ENCODE results near the gene ADCY6. TPM values are rescaled to one million over a fixed set of nuclear protein-coding genes. Genes with fewer than 3 reads are reported as not detected.

Gene ADCY6
- total RNA-seq, 1 experiment from 2014 or later, result 48.3 TPM

- intact Hi-C loops (cut with micrococcal nuclease; ENCODE audit: unreplicated experiment), result no loop called here
- POLR2A ChIA-PET (ENCODE audit: unreplicated experiment), result no interaction called here
- no peak for DNase-seq
- Histone ChIP-seq H3K9me3 (ENCODE audit: insufficient read depth, low read depth) (no peaks in the 10 kb centered on the region), H3F3A (ENCODE audit: insufficient read depth, low read depth) (peaks cover 9% of the 10 kb centered on the region; the same call in 1 of the 2 replicates), H2AFZ (no peak overlapping the region), H3K4me1 (replicated peaks; ENCODE audit: insufficient read depth) (peaks cover 19% of the 10 kb centered on the region), H3K9me2 (ENCODE audit: insufficient read depth) (no peaks in the 10 kb centered on the region), H3K4me3 (no peak overlapping the region), H3K27ac (no peak overlapping the region), H3K4me2 (0 out of 2 replicates have a peak overlapping the region, but pooled peaks have one; percentile 16), H3K79me2 (ENCODE audit: low read depth) (no peaks in the 10 kb centered on the region), H3K36me3 (ENCODE audit: low read depth) (no peaks in the 10 kb centered on the region), H4K20me1 (ENCODE audit: insufficient read depth) (no peaks in the 10 kb centered on the region), H3K27me3 (ENCODE audit: insufficient read depth, low read depth) (no peaks in the 10 kb centered on the region)
- TF ChIP-seq CTCF (conservative IDR thresholded peaks at IDR 0.05), result no peak
- no peak for TF ChIP-seq EZH2 (IDR thresholded peaks at IDR 0.05; ENCODE audit: low read depth)
- BruUV-seq (replicated peaks), result no TSS peak
- CTCF ChIA-PET, result no interaction called here
Observed at GRCh38 chr12:48811437-48812090, 22.7 kb upstream of the ADCY6 start.

- intact Hi-C loops (cut with micrococcal nuclease; ENCODE audit: unreplicated experiment), result no loop called here
- no TSS peak for BruUV-seq (replicated peaks)
- peak in 1 of 2 experiments; percentile 67 for DNase-seq
- CTCF ChIA-PET, result no interaction called here
- no peak overlapping the region for H3K4me3 ChIP-seq
- POLR2A ChIA-PET (ENCODE audit: unreplicated experiment), result no interaction called here
- no peaks in the 10 kb centered on the region for H3K27me3 ChIP-seq (ENCODE audit: insufficient read depth, low read depth)
- TF ChIP-seq EZH2 (IDR thresholded peaks at IDR 0.05; ENCODE audit: low read depth), result no peak
- no peak for TF ChIP-seq CTCF (conservative IDR thresholded peaks at IDR 0.05)
- H3K9me3 ChIP-seq (ENCODE audit: insufficient read depth, low read depth), result no peaks in the 10 kb centered on the region
- no peaks in the 10 kb centered on the region for H3K36me3 ChIP-seq (ENCODE audit: low read depth)
- no peak overlapping the region for H3K27ac ChIP-seq
- H3F3A ChIP-seq (ENCODE audit: insufficient read depth, low read depth), result peaks cover 4% of the 10 kb centered on the region; the same call in 1 of the 2 replicates
- H3K4me1 ChIP-seq (replicated peaks; ENCODE audit: insufficient read depth), result peaks cover 13% of the 10 kb centered on the region
- no peaks in the 10 kb centered on the region for H3K79me2 ChIP-seq (ENCODE audit: low read depth)
- H3K9me2 ChIP-seq (ENCODE audit: insufficient read depth), result no peaks in the 10 kb centered on the region
- peak overlapping the region; percentile 16; the same call in 1 of the 2 replicates for H3K4me2 ChIP-seq
- no peak overlapping the region for H2AFZ ChIP-seq
- no peaks in the 10 kb centered on the region for H4K20me1 ChIP-seq (ENCODE audit: insufficient read depth)
Observed at GRCh38 chr12:48810903-48811431, 22.1 kb upstream of the ADCY6 start.

- Histone ChIP-seq H4K20me1 (ENCODE audit: insufficient read depth) (no peaks in the 10 kb centered on the region), H3K27ac (no peak overlapping the region), H3K4me1 (replicated peaks; ENCODE audit: insufficient read depth) (peaks cover 9% of the 10 kb centered on the region), H3F3A (ENCODE audit: insufficient read depth, low read depth) (no peaks in the 10 kb centered on the region; the same call in 1 of the 2 replicates), H3K27me3 (ENCODE audit: insufficient read depth, low read depth) (no peaks in the 10 kb centered on the region), H3K4me2 (no peak overlapping the region), H3K9me3 (ENCODE audit: insufficient read depth, low read depth) (no peaks in the 10 kb centered on the region), H3K79me2 (ENCODE audit: low read depth) (no peaks in the 10 kb centered on the region), H3K4me3 (no peak overlapping the region), H3K9me2 (ENCODE audit: insufficient read depth) (no peaks in the 10 kb centered on the region), H3K36me3 (ENCODE audit: low read depth) (no peaks in the 10 kb centered on the region), H2AFZ (no peak overlapping the region)
- ChIA-PET POLR2A (ENCODE audit: unreplicated experiment) (no interaction called here), CTCF (no interaction called here)
- DNase-seq, result no peak
- TF ChIP-seq EZH2 (IDR thresholded peaks at IDR 0.05; ENCODE audit: low read depth) (no peak), CTCF (conservative IDR thresholded peaks at IDR 0.05) (no peak)
- no TSS peak for BruUV-seq (replicated peaks)
- intact Hi-C loops (cut with micrococcal nuclease; ENCODE audit: unreplicated experiment), result no loop called here
Observed at GRCh38 chr12:48807981-48808380, 19.1 kb upstream of the ADCY6 start.
